Measurements from ENCODE around the gene LAMA4.
A peak's percentile ranks its signal among the peaks of the same experiment; 100 is the strongest.

Gene LAMA4

DNA sequence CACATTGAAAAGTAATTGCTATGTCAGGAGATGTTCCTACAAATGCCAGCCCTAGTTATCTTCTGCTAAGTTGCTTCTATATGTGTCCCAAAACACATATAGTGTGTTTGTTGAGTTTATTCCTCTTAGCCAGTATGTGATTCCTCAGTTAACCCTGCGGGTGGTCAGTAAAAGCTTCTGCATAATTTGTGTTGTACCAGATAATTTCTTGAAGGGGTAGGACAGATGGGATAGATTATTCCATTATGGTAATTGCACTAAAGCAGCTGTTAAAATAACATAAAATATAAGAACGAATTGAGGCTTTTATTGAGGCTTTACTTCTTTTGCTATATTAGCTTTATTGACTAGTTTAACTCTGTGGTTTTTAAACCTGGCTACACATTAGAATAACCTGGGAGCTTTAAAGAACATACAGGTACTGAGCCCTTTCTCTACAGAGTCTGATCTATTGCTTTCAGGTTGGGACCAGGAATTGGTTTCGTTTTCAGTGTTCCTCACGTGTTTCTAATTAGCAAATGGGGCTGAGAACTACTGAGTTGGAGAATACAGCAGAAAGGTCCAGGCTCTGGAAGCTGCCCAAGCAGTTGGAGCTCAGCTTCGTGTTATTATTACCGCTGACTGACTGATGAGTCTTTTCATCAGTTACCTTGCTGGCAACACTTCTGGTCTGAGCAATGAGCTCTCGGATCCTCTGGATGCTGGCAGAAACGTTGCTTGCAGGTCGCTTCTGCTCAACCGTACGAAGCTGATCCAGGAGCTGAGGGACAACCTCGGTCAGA, 110.0 kb downstream of the LAMA4 start:
- no peaks in the 10 kb centered on the region for H3K27me3 ChIP-seq (ENCODE audit: insufficient read depth, low read length)
- no peaks in the 10 kb centered on the region for H3K79me2 ChIP-seq (ENCODE audit: control insufficient read depth, insufficient read depth, low read length, poor library complexity)
- no CpG with 5 or more reads among the region's 12 CpGs for WGBS (ENCODE audit: extremely low coverage, insufficient coverage, insufficient read length)

GRCh38 chr6:112141707-112142106, 112.7 kb downstream of the LAMA4 start:
- Histone ChIP-seq H2AK5ac (ENCODE audit: low read length) (no peak overlapping the region), H3K18ac (ENCODE audit: low read length) (no peak overlapping the region), H4K12ac (ENCODE audit: low read depth, low read length) (no peak overlapping the region), H3K4me1 (ENCODE audit: control insufficient read depth in 1 of 2, insufficient read depth in 2 of 2, low read length in 2 of 2) (no peaks in the 10 kb centered on the region), H4K8ac (ENCODE audit: low read depth, low read length) (no peak overlapping the region), H3K36me3 (ENCODE audit: control insufficient read depth in 1 of 2, insufficient read depth in 2 of 2, low read length in 2 of 2) (no peaks in the 10 kb centered on the region), H3K23ac (ENCODE audit: low read length) (no peak overlapping the region), H3K4ac (ENCODE audit: low read depth, low read length) (no peak overlapping the region), H2AFZ (ENCODE audit: insufficient read depth, low read length, poor library complexity) (no peak overlapping the region), H3K27ac (ENCODE audit: low read depth, low read length) (no peak overlapping the region), H2BK120ac (ENCODE audit: insufficient read depth, low read length, poor library complexity) (no peak overlapping the region), H3K27me3 (ENCODE audit: insufficient read depth, low read length) (no peaks in the 10 kb centered on the region), H2BK5ac (ENCODE audit: low read depth, low read length, poor library complexity) (no peak overlapping the region), H3K79me1 (ENCODE audit: low read length) (no peaks in the 10 kb centered on the region), H3K4me2 (ENCODE audit: low read length) (no peak overlapping the region), H3K14ac (ENCODE audit: low read length) (no peak overlapping the region), H4K91ac (ENCODE audit: low read depth, low read length) (no peak overlapping the region), H3K79me2 (ENCODE audit: control insufficient read depth, insufficient read depth, low read length, poor library complexity) (no peaks in the 10 kb centered on the region), H3K9me3 (ENCODE audit: insufficient read depth, low read depth, low read length) (no peaks in the 10 kb centered on the region), H3K9ac (ENCODE audit: low read length) (no peak overlapping the region), H3K4me3 (ENCODE audit: low read depth, low read length) (no peak overlapping the region), H2BK12ac (ENCODE audit: low read length) (no peak overlapping the region)
- no peak for DNase-seq
- no CpG with 5 or more reads among the region's 2 CpGs for WGBS (ENCODE audit: extremely low coverage, insufficient coverage, insufficient read length)

More for the DNA sequence above, 110.0 kb downstream of the LAMA4 start:
- no peak overlapping the region for H4K91ac ChIP-seq (ENCODE audit: low read depth, low read length)
- no peaks in the 10 kb centered on the region for H3K4me1 ChIP-seq (ENCODE audit: control insufficient read depth in 1 of 2, insufficient read depth in 2 of 2, low read length in 2 of 2)
- H3K79me1 ChIP-seq (ENCODE audit: low read length), result no peaks in the 10 kb centered on the region
- H3K4me2 ChIP-seq (ENCODE audit: low read length), result no peak overlapping the region
- no peak overlapping the region for H4K8ac ChIP-seq (ENCODE audit: low read depth, low read length)
- H3K36me3 ChIP-seq (ENCODE audit: control insufficient read depth in 1 of 2, insufficient read depth in 2 of 2, low read length in 2 of 2), result no peaks in the 10 kb centered on the region
- H2BK12ac ChIP-seq (ENCODE audit: low read length), result no peak overlapping the region
- H2BK120ac ChIP-seq (ENCODE audit: insufficient read depth, low read length, poor library complexity), result no peak overlapping the region
- no peaks in the 10 kb centered on the region for H3K9me3 ChIP-seq (ENCODE audit: insufficient read depth, low read depth, low read length)
- no peak overlapping the region for H3K9ac ChIP-seq (ENCODE audit: low read length)
- H2AFZ ChIP-seq (ENCODE audit: insufficient read depth, low read length, poor library complexity), result no peak overlapping the region
- H3K27ac ChIP-seq (ENCODE audit: low read depth, low read length), result no peak overlapping the region
- no peak overlapping the region for H3K14ac ChIP-seq (ENCODE audit: low read length)
- DNase-seq, result no peak
- no peak overlapping the region for H4K12ac ChIP-seq (ENCODE audit: low read depth, low read length)
- no peak overlapping the region for H3K23ac ChIP-seq (ENCODE audit: low read length)
- H2BK5ac ChIP-seq (ENCODE audit: low read depth, low read length, poor library complexity), result no peak overlapping the region
- no peak overlapping the region for H3K4ac ChIP-seq (ENCODE audit: low read depth, low read length)
- no peak overlapping the region for H3K4me3 ChIP-seq (ENCODE audit: low read depth, low read length)
- H3K18ac ChIP-seq (ENCODE audit: low read length), result no peak overlapping the region
- no peak overlapping the region for H2AK5ac ChIP-seq (ENCODE audit: low read length)

DNA sequence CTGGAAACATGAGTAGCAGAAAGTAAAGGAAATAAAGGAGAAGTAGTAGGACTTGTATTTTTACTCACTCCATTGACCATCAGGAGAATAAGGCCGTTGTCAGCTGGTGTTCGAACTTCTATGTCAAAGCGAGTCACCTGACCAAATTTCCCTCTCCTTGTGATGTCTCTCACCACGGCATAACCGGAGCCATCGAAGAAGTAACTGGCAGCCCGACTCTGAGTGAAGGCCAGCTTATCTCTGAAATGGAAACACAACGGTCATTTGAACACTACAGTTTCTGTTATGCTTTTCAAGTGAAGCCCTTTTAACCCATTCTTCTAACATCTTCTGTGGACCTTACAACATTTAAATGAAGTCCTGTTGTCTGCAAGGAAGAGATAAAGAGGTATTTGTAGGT, 115.3 kb downstream of the LAMA4 start:
- H3K23ac ChIP-seq (ENCODE audit: low read length), result no peak overlapping the region
- no peak overlapping the region for H3K27ac ChIP-seq (ENCODE audit: low read depth, low read length)
- H3K36me3 ChIP-seq (ENCODE audit: control insufficient read depth in 1 of 2, insufficient read depth in 2 of 2, low read length in 2 of 2), result no peaks in the 10 kb centered on the region

GRCh38 chr6:112130878-112131277, 123.5 kb downstream of the LAMA4 start:
- H2AK5ac ChIP-seq (ENCODE audit: low read length), result no peak overlapping the region
- H4K8ac ChIP-seq (ENCODE audit: low read depth, low read length), result no peak overlapping the region
- no peak overlapping the region for H4K91ac ChIP-seq (ENCODE audit: low read depth, low read length)
- no peak overlapping the region for H2AFZ ChIP-seq (ENCODE audit: insufficient read depth, low read length, poor library complexity)
- H3K27me3 ChIP-seq (ENCODE audit: insufficient read depth, low read length), result no peaks in the 10 kb centered on the region
- no peak overlapping the region for H4K12ac ChIP-seq (ENCODE audit: low read depth, low read length)
- no peak overlapping the region for H3K4me3 ChIP-seq (ENCODE audit: low read depth, low read length)
- H3K4ac ChIP-seq (ENCODE audit: low read depth, low read length), result no peak overlapping the region
- H3K14ac ChIP-seq (ENCODE audit: low read length), result no peak overlapping the region
- WGBS (ENCODE audit: extremely low coverage, insufficient coverage, insufficient read length), result no CpG with 5 or more reads among the region's 3 CpGs
- no peaks in the 10 kb centered on the region for H3K79me1 ChIP-seq (ENCODE audit: low read length)
- no peak overlapping the region for H2BK12ac ChIP-seq (ENCODE audit: low read length)
- no peak overlapping the region for H3K4me2 ChIP-seq (ENCODE audit: low read length)
- H3K18ac ChIP-seq (ENCODE audit: low read length), result no peak overlapping the region
- H2BK5ac ChIP-seq (ENCODE audit: low read depth, low read length, poor library complexity), result no peak overlapping the region
- H3K79me2 ChIP-seq (ENCODE audit: control insufficient read depth, insufficient read depth, low read length, poor library complexity), result no peaks in the 10 kb centered on the region
- no peaks in the 10 kb centered on the region for H3K9me3 ChIP-seq (ENCODE audit: insufficient read depth, low read depth, low read length)
- no peak for DNase-seq
- no peaks in the 10 kb centered on the region for H3K4me1 ChIP-seq (ENCODE audit: control insufficient read depth in 1 of 2, insufficient read depth in 2 of 2, low read length in 2 of 2)
- H3K23ac ChIP-seq (ENCODE audit: low read length), result peak overlapping the region; percentile 67
- no peaks in the 10 kb centered on the region for H3K36me3 ChIP-seq (ENCODE audit: control insufficient read depth in 1 of 2, insufficient read depth in 2 of 2, low read length in 2 of 2)
- H3K9ac ChIP-seq (ENCODE audit: low read length), result no peak overlapping the region
- H2BK120ac ChIP-seq (ENCODE audit: insufficient read depth, low read length, poor library complexity), result no peak overlapping the region
- no peak overlapping the region for H3K27ac ChIP-seq (ENCODE audit: low read depth, low read length)

More for the DNA sequence above, 115.3 kb downstream of the LAMA4 start:
- Histone ChIP-seq H3K27me3 (ENCODE audit: insufficient read depth, low read length) (no peaks in the 10 kb centered on the region), H3K4me2 (ENCODE audit: low read length) (no peak overlapping the region), H2BK12ac (ENCODE audit: low read length) (no peak overlapping the region), H3K4me3 (ENCODE audit: low read depth, low read length) (no peak overlapping the region), H2BK120ac (ENCODE audit: insufficient read depth, low read length, poor library complexity) (no peak overlapping the region), H3K79me1 (ENCODE audit: low read length) (no peaks in the 10 kb centered on the region), H3K4me1 (ENCODE audit: control insufficient read depth in 1 of 2, insufficient read depth in 2 of 2, low read length in 2 of 2) (no peaks in the 10 kb centered on the region), H4K91ac (ENCODE audit: low read depth, low read length) (no peak overlapping the region), H3K9me3 (ENCODE audit: insufficient read depth, low read depth, low read length) (no peaks in the 10 kb centered on the region), H2AK5ac (ENCODE audit: low read length) (no peak overlapping the region), H2AFZ (ENCODE audit: insufficient read depth, low read length, poor library complexity) (no peak overlapping the region), H3K79me2 (ENCODE audit: control insufficient read depth, insufficient read depth, low read length, poor library complexity) (no peaks in the 10 kb centered on the region), H2BK5ac (ENCODE audit: low read depth, low read length, poor library complexity) (no peak overlapping the region), H3K9ac (ENCODE audit: low read length) (no peak overlapping the region), H3K4ac (ENCODE audit: low read depth, low read length) (no peak overlapping the region), H3K14ac (ENCODE audit: low read length) (no peak overlapping the region), H3K18ac (ENCODE audit: low read length) (no peak overlapping the region), H4K12ac (ENCODE audit: low read depth, low read length) (no peak overlapping the region), H4K8ac (ENCODE audit: low read depth, low read length) (no peak overlapping the region)
- no CpG with 5 or more reads among the region's 8 CpGs for WGBS (ENCODE audit: extremely low coverage, insufficient coverage, insufficient read length)
- DNase-seq, result no peak
